Measurements from ENCODE around the gene OR1J4.
"Not testable (repeated sequence)": the region's sequence is repeated elsewhere in the genome, so short reads cannot be mapped to it uniquely, and the experiment has no call there.

Gene OR1J4, protein sequence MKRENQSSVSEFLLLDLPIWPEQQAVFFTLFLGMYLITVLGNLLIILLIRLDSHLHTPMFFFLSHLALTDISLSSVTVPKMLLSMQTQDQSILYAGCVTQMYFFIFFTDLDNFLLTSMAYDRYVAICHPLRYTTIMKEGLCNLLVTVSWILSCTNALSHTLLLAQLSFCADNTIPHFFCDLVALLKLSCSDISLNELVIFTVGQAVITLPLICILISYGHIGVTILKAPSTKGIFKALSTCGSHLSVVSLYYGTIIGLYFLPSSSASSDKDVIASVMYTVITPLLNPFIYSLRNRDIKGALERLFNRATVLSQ

DNA sequence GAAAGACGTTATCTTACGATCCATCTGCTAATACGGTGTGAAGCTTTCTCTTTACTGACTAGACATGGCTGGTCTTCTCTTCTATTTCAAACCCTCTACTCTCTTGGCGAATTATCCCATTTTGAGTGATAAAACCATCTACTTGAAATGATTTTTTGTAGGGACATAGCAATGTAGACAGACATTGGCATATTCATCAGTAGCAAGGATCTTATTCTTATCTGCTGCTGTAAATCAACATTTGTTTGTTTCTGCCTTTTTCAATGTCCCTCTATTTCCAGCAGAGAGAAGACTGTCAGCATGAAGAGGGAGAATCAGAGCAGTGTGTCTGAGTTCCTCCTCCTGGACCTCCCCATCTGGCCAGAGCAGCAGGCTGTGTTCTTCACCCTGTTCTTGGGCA lies at the start of gene OR1J4:
TSS of gene OR1J4 (plus strand) at position 301 of the 400 bp plus-strand sequence. CDS start at position 301, 0 bp downstream.
- DNase-seq = no peak

- no peak for DNase-seq
Measured at GRCh38 chr9:122474561-122474960, 44.4 kb upstream of the OR1J4 start.

DNA sequence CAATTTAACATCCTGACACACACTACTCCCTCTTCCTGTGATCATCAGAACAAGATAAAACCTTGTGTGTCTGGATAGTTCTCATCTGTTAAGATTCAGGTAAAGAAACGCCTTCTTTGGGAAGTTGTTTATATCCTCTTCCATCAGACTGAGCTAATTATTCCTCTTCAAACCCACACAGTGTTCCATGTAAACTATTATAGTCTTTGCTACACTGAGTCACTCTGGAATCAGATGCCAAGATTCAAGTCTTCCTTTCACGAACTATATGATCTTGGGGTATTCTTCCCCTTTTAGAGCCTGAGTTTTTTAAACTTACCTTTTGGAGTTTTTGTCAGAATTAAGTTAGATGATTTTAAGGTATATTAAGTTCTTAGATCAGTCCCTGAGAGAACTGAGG lies 43.2 kb upstream of the OR1J4 start:
- no peak for DNase-seq

DNA sequence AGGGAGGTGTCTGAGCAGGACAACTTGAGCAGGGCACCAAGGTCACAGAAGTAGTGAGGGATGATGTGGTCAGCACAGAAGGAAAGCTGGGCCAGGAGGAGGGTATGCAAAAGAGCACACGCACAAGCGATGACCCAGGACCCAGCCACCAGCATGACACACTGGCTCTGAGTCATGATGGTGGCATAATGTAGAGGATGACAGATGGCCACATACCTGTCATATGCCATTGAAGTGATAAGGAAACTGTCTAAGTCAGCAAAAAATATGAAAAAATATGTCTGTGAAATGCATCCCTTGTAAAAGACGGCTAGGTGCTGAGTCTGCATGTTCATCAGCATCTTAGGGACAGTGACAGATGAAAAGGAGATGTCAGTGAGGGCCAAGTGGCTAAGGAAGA lies 41.6 kb upstream of the OR1J4 start:
- no peak for DNase-seq

- no peak for DNase-seq
Measured at GRCh38 chr9:122477826-122478225, 41.1 kb upstream of the OR1J4 start, which contains the start of gene OR1J1. Gene OR1J1 (minus strand): TSS chr9:122477926. CDS start chr9:122477926, 0 bp downstream.

- no peak for DNase-seq
Measured at GRCh38 chr9:122479062-122479461, 39.9 kb upstream of the OR1J4 start.

GRCh38 chr9:122498883-122499288 lies 20.1 kb upstream of the OR1J4 start:
- no peak for DNase-seq

GRCh38 chr9:122506964-122507363 lies 12.0 kb upstream of the OR1J4 start:
- DNase-seq = no peak

GRCh38 chr9:122510502-122510901 lies 8.4 kb upstream of the OR1J4 start, which contains the start of gene OR1J2:
Gene OR1J2 (plus strand): TSS chr9:122510802. CDS start chr9:122510802, 0 bp downstream.
- no peak for DNase-seq

DNA sequence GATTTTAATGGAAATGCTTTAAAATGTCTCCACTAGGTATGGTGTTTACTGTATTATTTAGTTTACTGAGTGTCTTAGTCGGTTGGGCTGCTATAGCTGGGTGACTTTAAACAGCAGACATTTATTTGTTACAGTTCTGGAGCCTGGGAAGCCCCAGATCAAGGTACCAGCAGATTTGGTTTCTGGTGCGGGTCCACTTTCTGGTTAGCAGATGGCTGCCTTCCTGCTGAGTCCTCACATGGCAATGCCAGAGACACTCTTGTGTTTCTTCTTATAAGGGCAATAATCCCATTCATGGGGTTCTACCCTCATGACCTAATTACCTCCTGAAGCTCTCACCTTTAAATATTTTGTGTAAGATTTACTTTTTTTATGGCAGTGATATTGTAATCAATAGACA lies 715 bp upstream of the OR1J4 start:
- no peak for DNase-seq

DNA sequence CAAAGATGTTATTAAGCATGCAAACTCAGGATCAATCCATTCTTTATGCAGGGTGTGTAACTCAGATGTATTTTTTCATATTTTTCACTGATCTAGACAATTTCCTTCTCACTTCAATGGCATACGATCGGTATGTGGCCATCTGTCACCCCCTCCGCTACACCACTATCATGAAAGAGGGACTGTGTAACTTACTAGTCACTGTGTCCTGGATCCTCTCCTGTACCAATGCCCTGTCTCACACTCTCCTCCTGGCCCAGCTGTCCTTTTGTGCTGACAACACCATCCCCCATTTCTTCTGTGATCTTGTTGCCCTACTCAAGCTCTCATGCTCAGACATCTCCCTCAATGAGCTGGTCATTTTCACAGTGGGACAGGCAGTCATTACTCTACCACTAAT lies 435 bp downstream of the OR1J4 start:
- DNase-seq = no peak

- no peak for DNase-seq
Measured at GRCh38 chr9:122526602-122527001, 7.7 kb downstream of the OR1J4 start.

GRCh38 chr9:122527193-122527592 lies 8.3 kb downstream of the OR1J4 start, which contains the start of gene OR1N1:
Gene OR1N1 (minus strand): TSS chr9:122527293. CDS start chr9:122527293, 0 bp downstream.
- no peak for DNase-seq

DNA sequence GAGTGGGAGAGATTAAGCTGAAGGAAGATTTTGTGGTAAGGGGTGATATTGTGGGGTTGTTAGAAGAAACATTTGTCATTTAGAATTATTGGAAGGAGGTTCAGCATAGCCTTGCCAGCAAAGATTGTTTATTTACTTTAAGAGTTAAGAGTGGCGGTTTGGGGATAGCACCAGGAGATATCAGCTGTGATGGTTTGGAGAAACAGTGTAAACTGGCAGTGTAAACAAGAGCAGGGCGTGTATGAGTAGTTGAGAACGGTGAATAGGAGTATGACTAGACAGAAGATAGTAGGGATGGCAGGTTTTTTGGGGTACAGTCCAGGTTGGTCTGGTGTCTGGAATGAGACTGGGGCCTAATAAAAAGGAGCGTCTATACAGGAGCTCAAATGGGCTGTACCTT lies 12.2 kb downstream of the OR1J4 start:
- DNase-seq = not testable (repeated sequence)

DNA sequence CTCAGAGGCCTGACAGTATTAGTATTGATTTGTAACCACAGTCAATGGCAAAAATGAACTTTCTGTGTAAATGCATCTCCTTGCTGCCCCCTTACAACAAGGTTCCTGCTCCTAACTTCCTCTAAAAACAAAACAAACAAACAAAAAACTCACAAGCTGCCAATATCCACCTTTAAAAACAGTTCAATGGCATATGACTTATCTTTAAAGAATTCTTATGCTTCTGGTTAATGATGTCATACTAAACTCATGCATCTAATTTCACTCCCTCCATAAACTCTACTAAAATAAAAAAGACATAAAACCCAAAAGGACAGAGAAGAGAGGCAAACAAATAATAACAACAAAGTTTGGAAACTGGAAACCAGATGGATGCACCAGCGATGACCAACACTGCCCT lies 17.2 kb downstream of the OR1J4 start:
- DNase-seq = no peak

GRCh38 chr9:122537066-122537465 lies 18.1 kb downstream of the OR1J4 start:
- not testable (repeated sequence) for DNase-seq

GRCh38 chr9:122538757-122539156 lies 19.8 kb downstream of the OR1J4 start:
- no peak for DNase-seq

- no peak for DNase-seq
Measured at GRCh38 chr9:122546196-122546595, 27.3 kb downstream of the OR1J4 start.

GRCh38 chr9:122551371-122551770 lies 32.4 kb downstream of the OR1J4 start:
- no peak for DNase-seq

GRCh38 chr9:122552812-122553211 lies 33.9 kb downstream of the OR1J4 start, which contains the start of gene OR1N2:
Gene OR1N2 (plus strand): TSS chr9:122553112. CDS start chr9:122553212, 100 bp downstream.
- no peak for DNase-seq

DNA sequence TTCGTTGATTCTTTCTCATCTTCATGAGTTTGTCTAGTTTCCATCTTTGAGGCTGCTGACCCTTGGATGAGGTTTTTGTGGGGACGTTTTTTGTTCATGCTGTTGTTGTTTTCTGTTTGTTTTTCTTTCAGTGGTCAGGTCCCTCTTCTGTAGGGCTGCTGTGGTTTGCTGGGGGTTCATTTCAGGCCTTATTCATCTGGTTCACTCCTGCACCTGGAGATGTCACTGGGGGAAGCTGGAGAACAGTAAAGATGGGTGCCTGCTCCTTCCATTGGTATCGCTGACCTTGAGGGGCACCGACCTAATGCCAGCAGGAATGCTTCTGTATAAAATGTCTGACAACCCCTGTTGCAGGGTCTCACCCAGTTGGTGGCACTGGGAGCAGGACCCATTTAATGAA lies 42.5 kb downstream of the OR1J4 start:
- no peak for DNase-seq

DNA sequence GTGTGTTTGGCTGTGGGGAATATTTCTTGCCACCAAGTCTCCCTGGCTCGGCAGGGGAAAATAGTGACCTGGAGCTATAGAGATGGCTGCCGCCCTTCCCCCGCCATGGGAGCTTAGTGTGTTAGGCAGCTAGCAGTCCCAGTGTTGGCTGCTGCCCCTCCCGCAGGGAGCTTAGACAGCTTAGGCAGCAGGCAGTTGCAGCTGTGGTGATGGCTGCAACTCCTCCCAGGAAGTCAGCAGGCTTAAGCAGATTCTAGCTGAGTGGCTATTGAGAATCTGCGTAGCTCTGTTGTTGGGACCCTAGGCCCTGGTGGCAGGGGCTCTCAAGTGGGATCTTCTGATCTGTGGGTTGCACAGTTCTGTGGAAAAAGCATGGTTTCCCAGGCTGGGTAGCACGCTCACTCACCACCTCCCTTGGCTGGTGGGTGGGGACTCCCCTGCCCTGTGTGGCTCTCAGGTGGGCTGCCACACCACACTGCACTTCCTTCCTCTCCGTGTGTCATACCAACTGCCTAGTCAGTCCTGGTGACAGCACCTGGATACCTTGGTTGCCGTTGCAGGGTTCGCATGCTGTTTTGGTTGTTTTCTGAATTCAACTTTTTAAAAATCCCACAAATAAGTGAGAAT lies 43.3 kb downstream of the OR1J4 start:
- no peak for DNase-seq

GRCh38 chr9:122567901-122568300 lies 49.0 kb downstream of the OR1J4 start:
- no peak for DNase-seq

Data from SIG-M5 (cell line).